Measurements from ENCODE around the gene CPXCR1. TPM values are rescaled to one million over a fixed set of nuclear protein-coding genes. Genes with fewer than 3 reads are reported as not detected.

The CPXCR1 gene
- total RNA-seq, result not detected in 2 replicates

DNA sequence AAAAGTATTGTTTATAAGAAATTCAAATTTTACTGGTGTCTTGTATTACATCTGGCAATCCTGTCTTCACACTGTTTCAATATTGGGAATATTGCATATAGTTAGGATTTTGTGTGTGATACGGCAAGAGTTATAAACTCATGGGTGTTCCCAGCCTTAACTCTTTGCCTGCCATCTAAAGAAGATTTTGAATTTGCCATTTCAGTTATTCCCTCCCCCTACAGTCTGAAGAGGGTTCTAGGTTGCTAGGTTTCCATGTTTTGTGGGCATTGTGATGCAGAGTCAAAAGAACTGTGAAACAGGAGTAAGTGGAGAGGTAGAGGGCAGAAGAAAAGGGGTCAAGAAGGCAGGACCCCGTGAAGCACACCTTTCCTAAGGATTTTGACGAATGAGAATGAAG lies at the start of gene CPXCR1:
Gene CPXCR1, plus strand, starts transcription at position 301 of the 400 bp plus-strand sequence. CDS start 6,190 bp downstream, outside the sequence.

Data from regular cardiac myocyte (primary cell).